Stimulated activated CD4-positive, alpha-beta T cell treated with anti-CD3 and anti-CD28 coated beads, Interleukin-12 subunit alpha, Interleukin-12 subunit beta, amount 100 ng/mL, for 4 hours (primary cell): ENCODE measurements around the gene CYP46A1.
"Not testable (repeated sequence)": the region's sequence is repeated elsewhere in the genome, so short reads cannot be mapped to it uniquely, and the experiment has no call there.

Experiments
- DNase-seq: peaks from one replicate; pipeline ENCODE4 v3.0.0-alpha.2; 2020

Gene CYP46A1

DNA sequence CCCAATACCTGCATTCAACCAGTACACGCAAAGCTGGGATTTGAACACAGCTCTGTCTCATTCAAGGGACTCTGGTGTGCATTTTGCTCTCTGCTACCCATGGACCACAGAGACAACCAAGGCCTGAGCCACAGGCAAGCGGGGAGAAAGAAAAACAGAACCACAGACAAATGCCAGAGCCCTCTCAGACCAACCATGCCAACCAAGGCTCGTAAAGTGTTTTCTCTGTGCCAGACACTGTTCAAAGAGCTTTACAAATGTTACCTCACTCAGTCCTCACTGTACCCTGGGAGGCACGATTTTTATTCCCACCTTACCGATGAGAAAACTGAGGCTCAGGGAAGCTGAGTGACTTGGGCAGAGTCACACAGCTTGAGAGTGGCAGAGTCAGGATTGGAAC lies 76.7 kb downstream of the CYP46A1 start:
- DNase-seq: no peak

- DNase-seq: not testable (repeated sequence)
These were observed 78.8 kb downstream of the CYP46A1 start for GRCh38 chr14:99762911-99763310.

DNA sequence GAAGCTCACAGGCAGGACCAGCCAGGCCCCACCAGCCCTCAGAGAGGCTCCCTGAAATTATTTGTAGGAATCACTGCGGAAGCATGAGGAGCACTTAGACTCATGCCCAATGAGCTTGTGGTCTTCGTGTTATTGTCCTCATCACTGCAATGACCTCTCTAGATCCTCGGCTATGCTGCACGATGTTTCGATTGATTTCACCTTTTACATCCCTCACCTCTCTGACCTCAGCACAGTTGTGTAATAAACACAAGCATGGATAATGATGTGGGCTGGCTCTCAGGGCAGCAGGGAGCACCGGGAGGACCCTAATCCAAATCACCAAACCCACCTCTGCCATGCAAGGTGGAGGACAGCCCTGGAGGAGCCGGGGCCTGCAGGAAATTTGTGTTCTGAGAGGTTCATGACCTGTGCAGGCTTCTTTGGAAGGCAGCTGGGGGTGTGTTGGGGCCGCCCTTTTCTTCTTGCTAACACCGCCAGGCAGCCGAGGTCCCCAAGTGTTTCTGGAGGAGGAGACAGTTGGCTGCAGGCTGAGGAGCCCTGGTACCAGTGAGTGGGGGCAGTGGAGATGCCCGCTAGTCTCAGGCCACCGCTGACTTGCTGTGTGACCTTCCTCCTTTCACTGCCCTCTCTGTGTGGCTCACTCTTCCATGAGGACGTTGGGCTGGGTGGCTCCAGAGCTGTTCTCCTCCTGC lies 79.6 kb downstream of the CYP46A1 start:
- no peak for DNase-seq

- no peak for DNase-seq
These were observed 80.2 kb downstream of the CYP46A1 start for GRCh38 chr14:99764222-99764706.

DNA sequence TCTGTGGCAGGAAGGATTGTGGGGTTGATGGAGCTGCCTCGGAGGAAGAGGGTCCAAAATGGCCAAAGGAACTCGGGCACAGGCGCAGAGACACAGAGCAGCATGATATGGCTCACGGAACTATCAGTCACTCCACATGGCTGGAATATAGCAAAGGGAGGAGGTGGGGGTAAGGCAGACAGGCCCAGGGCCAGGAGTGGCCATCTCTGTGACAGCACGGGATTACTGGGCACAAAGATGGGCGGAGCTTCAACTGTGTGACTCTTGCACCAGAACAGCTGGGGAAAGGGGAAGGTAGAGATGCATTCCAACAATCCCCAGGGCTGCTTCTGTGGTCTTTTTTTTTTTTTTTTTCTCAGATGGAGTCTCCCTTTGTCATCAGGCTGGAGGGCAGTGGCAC lies 84.3 kb downstream of the CYP46A1 start:
- no peak for DNase-seq

- DNase-seq: no peak
These were observed 85.0 kb downstream of the CYP46A1 start for GRCh38 chr14:99769123-99769522.

DNA sequence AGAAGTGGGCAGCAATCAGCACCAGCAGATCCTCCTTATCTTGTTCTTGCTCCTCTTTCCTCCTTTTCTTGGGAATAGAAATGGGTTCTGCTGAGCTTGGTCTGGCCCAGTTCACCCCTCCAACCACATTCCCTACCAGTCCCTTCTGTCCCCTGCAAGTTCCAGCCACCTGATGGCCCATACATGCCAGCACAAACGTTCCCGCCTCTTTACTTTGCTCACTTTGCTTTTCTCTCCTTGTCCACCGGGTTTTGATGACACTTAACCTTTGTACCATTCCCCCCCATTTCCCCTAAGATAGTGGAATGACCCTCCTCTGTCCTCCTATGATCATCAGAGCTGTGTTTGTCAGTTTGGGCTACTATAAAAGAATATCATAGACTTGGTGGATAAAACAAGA lies 85.7 kb downstream of the CYP46A1 start:
- DNase-seq: no peak

DNA sequence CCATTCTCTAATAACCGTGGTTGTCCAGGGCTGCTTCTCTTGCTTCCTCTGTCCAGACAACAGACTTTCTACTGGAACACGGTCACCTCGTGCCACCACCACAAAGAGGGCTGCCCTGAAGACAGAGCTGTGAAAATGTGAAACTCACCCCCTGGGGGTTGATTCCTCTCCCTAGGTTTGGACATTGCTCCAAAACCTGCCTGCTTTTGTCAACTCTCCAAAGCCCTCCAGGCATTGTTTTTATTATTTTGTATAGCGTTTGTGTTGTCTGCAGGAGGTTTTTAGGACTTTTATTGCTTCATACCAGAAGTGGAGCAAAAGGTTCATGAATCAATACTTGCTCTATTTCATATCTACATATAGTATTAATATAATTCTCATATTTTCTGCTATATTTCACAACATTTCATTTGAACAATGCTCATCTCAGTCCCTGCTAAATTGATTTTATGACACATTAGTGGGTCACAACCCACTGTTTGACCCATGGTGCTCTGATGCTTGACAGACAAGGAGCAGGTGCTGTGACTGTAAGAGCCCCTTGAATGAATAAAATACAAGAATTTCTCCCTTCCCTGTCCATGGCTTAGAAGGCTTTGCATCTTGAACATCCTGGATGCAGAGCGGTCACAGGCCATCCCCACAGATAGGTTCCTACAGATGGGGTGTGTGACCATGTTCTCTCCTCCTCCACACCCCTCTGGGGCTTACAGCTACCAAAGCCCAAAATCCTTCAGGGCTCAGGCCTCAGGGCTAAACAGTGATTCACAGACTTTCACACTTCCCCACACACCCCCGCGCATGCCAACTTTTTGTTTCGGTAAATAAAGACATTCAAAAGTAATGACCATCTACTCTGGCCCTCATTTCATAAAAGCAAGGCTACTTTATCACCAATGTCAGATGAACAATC lies 88.5 kb downstream of the CYP46A1 start:
- no peak for DNase-seq

- no peak for DNase-seq
These were observed 89.7 kb downstream of the CYP46A1 start for GRCh38 chr14:99773521-99774497.

GRCh38 chr14:99774556-99775307 lies 90.6 kb downstream of the CYP46A1 start:
- DNase-seq: no peak

GRCh38 chr14:99775351-99775750 lies 91.3 kb downstream of the CYP46A1 start:
- DNase-seq: no peak
